ENCODE measurements around the gene ZDHHC4. TPM values are rescaled to one million over a fixed set of nuclear protein-coding genes. Genes with fewer than 3 reads are reported as not detected.

Gene ZDHHC4
- total RNA-seq, 4 donors from 2014 or later: 22.2 to 37.3 (median 26.2) TPM

GRCh38 chr7:6542368-6542767 lies 34.9 kb upstream of the ZDHHC4 start:
- H3K27me3 ChIP-seq: peaks cover 29% of the 10 kb centered on the region
- no peak for DNase-seq (ENCODE audit: low spot score in 2 of 2)
- H3K27ac ChIP-seq: no peak overlapping the region
- no peak for TF ChIP-seq POLR2A (IDR thresholded peaks at IDR 0.05)
- TF ChIP-seq CTCF (IDR thresholded peaks at IDR 0.05): no peak
- TF ChIP-seq POLR2AphosphoS5 (IDR thresholded peaks at IDR 0.05): no peak
- no peak for TF ChIP-seq EP300 (IDR thresholded peaks at IDR 0.05)
- 100% methylated on average over 1 of the region's 1 CpG for WGBS
- no peak overlapping the region for H3K4me3 ChIP-seq
- H3K36me3 ChIP-seq: no peaks in the 10 kb centered on the region
- H3K9me3 ChIP-seq: no peaks in the 10 kb centered on the region
- no peaks in the 10 kb centered on the region for H3K4me1 ChIP-seq

- no peaks in the 10 kb centered on the region for H3K4me1 ChIP-seq
- no peak for DNase-seq (ENCODE audit: low spot score in 2 of 2)
- H3K36me3 ChIP-seq: no peaks in the 10 kb centered on the region
- WGBS: 66% methylated on average over 21 of the region's 22 CpGs
- TF ChIP-seq CTCF (IDR thresholded peaks at IDR 0.05) (no peak), POLR2A (IDR thresholded peaks at IDR 0.05) (no peak), EP300 (IDR thresholded peaks at IDR 0.05) (no peak), POLR2AphosphoS5 (IDR thresholded peaks at IDR 0.05) (no peak)
- H3K9me3 ChIP-seq: no peaks in the 10 kb centered on the region
- H3K27me3 ChIP-seq: no peaks in the 10 kb centered on the region
- no peak overlapping the region for H3K4me3 ChIP-seq
- no peak overlapping the region for H3K27ac ChIP-seq
Observed at GRCh38 chr7:6545398-6546126, 31.7 kb upstream of the ZDHHC4 start.

- H3K9me3 ChIP-seq: no peaks in the 10 kb centered on the region
- WGBS: 80% methylated on average over 12 of the region's 12 CpGs
- no peaks in the 10 kb centered on the region for H3K27me3 ChIP-seq
- TF ChIP-seq POLR2A (IDR thresholded peaks at IDR 0.05): no peak
- TF ChIP-seq POLR2AphosphoS5 (IDR thresholded peaks at IDR 0.05): no peak
- no peak for TF ChIP-seq EP300 (IDR thresholded peaks at IDR 0.05)
- no peak for TF ChIP-seq CTCF (IDR thresholded peaks at IDR 0.05)
- no peak overlapping the region for H3K27ac ChIP-seq
- no peaks in the 10 kb centered on the region for H3K36me3 ChIP-seq
- no peak for DNase-seq (ENCODE audit: low spot score in 2 of 2)
- H3K4me1 ChIP-seq: no peaks in the 10 kb centered on the region
- no peak overlapping the region for H3K4me3 ChIP-seq
Observed at GRCh38 chr7:6546498-6547251, 30.6 kb upstream of the ZDHHC4 start.

GRCh38 chr7:6547400-6547799 lies 29.9 kb upstream of the ZDHHC4 start:
- no peak for TF ChIP-seq POLR2A (IDR thresholded peaks at IDR 0.05)
- no peak for TF ChIP-seq POLR2AphosphoS5 (IDR thresholded peaks at IDR 0.05)
- no peak for TF ChIP-seq EP300 (IDR thresholded peaks at IDR 0.05)
- no peak for TF ChIP-seq CTCF (IDR thresholded peaks at IDR 0.05)
- DNase-seq (ENCODE audit: low spot score in 2 of 2): no peak
- no peak overlapping the region for H3K27ac ChIP-seq
- no peaks in the 10 kb centered on the region for H3K36me3 ChIP-seq
- no peaks in the 10 kb centered on the region for H3K9me3 ChIP-seq
- H3K27me3 ChIP-seq: no peaks in the 10 kb centered on the region
- no peaks in the 10 kb centered on the region for H3K4me1 ChIP-seq
- WGBS: 92% methylated on average over 1 of the region's 1 CpG
- H3K4me3 ChIP-seq: no peak overlapping the region

GRCh38 chr7:6551016-6551511 lies 26.2 kb upstream of the ZDHHC4 start, which contains the start of gene GRID2IP:
Gene GRID2IP, minus strand, starts transcription at chr7:6551461. Its CDS starts 25 bp downstream, at chr7:6551436.
- H3K4me3 ChIP-seq: no peak within 1 kb of the TSS
- H3K27me3 ChIP-seq: no peaks in the 10 kb centered on the region
- no peaks in the 10 kb centered on the region for H3K4me1 ChIP-seq
- no peaks in the 10 kb centered on the region for H3K36me3 ChIP-seq
- TF ChIP-seq CTCF (IDR thresholded peaks at IDR 0.05) (no peak), POLR2AphosphoS5 (IDR thresholded peaks at IDR 0.05) (no peak), EP300 (IDR thresholded peaks at IDR 0.05) (no peak), POLR2A (IDR thresholded peaks at IDR 0.05) (no peak)
- no peak for DNase-seq (ENCODE audit: low spot score in 2 of 2)
- no peaks in the 10 kb centered on the region for H3K9me3 ChIP-seq
- no peak within 1 kb of the TSS for H3K27ac ChIP-seq
- WGBS: 57% methylated on average over 11 of the region's 46 CpGs
